ENCODE data around the gene NPW. TPM values are rescaled to one million over a fixed set of nuclear protein-coding genes. Genes with fewer than 3 reads are reported as not detected.

NPW gene
- total RNA-seq, 1 experiment from 2014 or later = 7.1 TPM

DNA sequence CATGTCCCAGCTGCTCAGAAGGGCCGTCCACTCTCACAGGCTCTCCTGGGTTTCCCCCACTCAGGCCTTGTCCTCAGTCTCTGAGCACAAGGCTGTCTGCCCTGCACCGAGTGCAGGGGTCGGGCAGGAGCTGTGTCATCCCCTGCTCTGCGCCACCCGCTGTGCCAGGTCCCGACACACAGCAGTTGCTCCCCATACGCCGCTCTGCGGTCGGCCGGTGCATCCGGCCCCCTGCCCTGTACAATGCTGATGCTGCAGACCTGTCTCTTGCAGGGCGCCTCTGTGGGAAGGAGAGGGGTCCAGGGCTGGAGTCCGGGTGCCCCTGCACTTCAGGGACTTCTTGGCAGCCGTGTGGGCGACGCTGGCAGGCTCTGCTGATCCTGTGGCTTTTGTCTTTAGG lies 34.3 kb downstream of the NPW start:
- no peaks in the 10 kb centered on the region for H3K9me3 Mint-ChIP-seq
- no peaks in the 10 kb centered on the region for H3K79me1 ChIP-seq (ENCODE audit: insufficient read depth, low read depth, low read length, poor library complexity, severe bottlenecking)
- H4K91ac ChIP-seq (ENCODE audit: insufficient read length, low read depth, low read length) = no peak overlapping the region
- H3K4me3 Mint-ChIP-seq = no peak overlapping the region
- no peaks in the 10 kb centered on the region for H3K4me1 ChIP-seq (ENCODE audit: insufficient read depth, low read length)
- H2BK5ac ChIP-seq (ENCODE audit: insufficient read length, low read length) = no peak overlapping the region
- H3K56ac ChIP-seq (ENCODE audit: insufficient read length, low read depth, low read length) = no peak overlapping the region
- no peak for DNase-seq
- no peaks in the 10 kb centered on the region for H3K27me3 ChIP-seq (ENCODE audit: insufficient read depth, low read length)
- H2BK15ac ChIP-seq (ENCODE audit: low read depth, low read length) = no peak overlapping the region
- no peak for TF ChIP-seq CTCF (conservative IDR thresholded peaks at IDR 0.05)
- H3K9ac ChIP-seq (ENCODE audit: extremely low read depth, insufficient read length, low read length) = no peak overlapping the region
- no peak overlapping the region for H3K23ac ChIP-seq (ENCODE audit: insufficient read length, low read depth, low read length)
- no peak overlapping the region for H3K4me2 ChIP-seq (ENCODE audit: insufficient read depth, insufficient read length, low read length)
- no peak overlapping the region for H3K18ac ChIP-seq (ENCODE audit: insufficient read length, low read depth, low read length)
- peaks cover 6 to 42% (median 40%) of the 10 kb centered on the region in 3 experiments; a peak in 6 of 7 replicates for H3K36me3 Mint-ChIP-seq (ENCODE audit: insufficient read depth in 1 of 3, low read depth in 3 of 3)
- no peak overlapping the region for H2AFZ ChIP-seq (ENCODE audit: low read length)
- H2BK20ac ChIP-seq (ENCODE audit: low read depth, low read length, poor library complexity, severe bottlenecking) = no peak overlapping the region
- H3K27me3 Mint-ChIP-seq (ENCODE audit: low read depth) = no peaks in the 10 kb centered on the region
- no peak overlapping the region for H3K14ac ChIP-seq (ENCODE audit: insufficient read depth, low read length)
- H3K4ac ChIP-seq (ENCODE audit: low read depth, low read length) = no peak overlapping the region
- no peak overlapping the region for H2AK5ac ChIP-seq (ENCODE audit: insufficient read length, low read length)
- H3K9me3 ChIP-seq (ENCODE audit: control insufficient read depth, low read depth, low read length) = no peaks in the 10 kb centered on the region
- peaks cover 2% of the 10 kb centered on the region for H4K20me1 ChIP-seq (ENCODE audit: control insufficient read depth, insufficient read depth, insufficient read length)
- H3T11ph ChIP-seq (ENCODE audit: low read length) = no peak overlapping the region
- no peaks in the 10 kb centered on the region for H3K23me2 ChIP-seq (ENCODE audit: insufficient read length, low read depth, low read length, poor library complexity, severe bottlenecking)
- no peak overlapping the region for H3K27ac ChIP-seq (ENCODE audit: insufficient read length, low read depth, low read length)
- H3K27ac Mint-ChIP-seq = no peak overlapping the region
- no peak overlapping the region for H2BK12ac ChIP-seq (ENCODE audit: insufficient read length, low read depth, low read length)
- no CpG with 5 or more reads among the region's 17 CpGs for WGBS (ENCODE audit: extremely low coverage, insufficient read length, low lambda C conversion rate)
- H3K79me2 ChIP-seq (ENCODE audit: insufficient read depth, low read length) = no peaks in the 10 kb centered on the region
- H2BK120ac ChIP-seq (ENCODE audit: low read depth, low read length, poor library complexity, severe bottlenecking) = no peak overlapping the region
- H4K8ac ChIP-seq (replicated peaks; ENCODE audit: insufficient read length, low read depth, low read length) = no peak overlapping the region
- no peak overlapping the region for H4K5ac ChIP-seq (ENCODE audit: insufficient read length, low read depth, low read length)
- no peaks in the 10 kb centered on the region; a peak in 1 of 4 replicates for H3K4me1 Mint-ChIP-seq

All from H9 (cell line).